GM23338 (cell line): ENCODE measurements around the gene ANKRD55. TPM values are rescaled to one million over a fixed set of nuclear protein-coding genes. Genes with fewer than 3 reads are reported as not detected.

ENCODE experiments used
- ATAC-seq: fragments of 200-7000 bp; cut with Tn5 transposase; 3 replicates; pipeline ENCODE4 v1.9.1; 2020
- DNase-seq: peaks from one replicate; pipeline ENCODE4 v3.0.0-alpha.2; 2015; ENCODE audit warnings: low spot score
- H2AFZ ChIP-seq: fragments of 200-600 bp; sonication (generic); 2 replicates; pipeline ENCODE4 v1.8.0; 2016; ENCODE audit warnings: antibody characterized with exemption, mild to moderate bottlenecking, moderate library complexity
- H3F3A ChIP-seq: fragments of 200-600 bp; sonication (generic); replicated peaks from 2 replicates; pipeline ENCODE4 v1.8.0; 2017; ENCODE audit warnings: antibody characterized with exemption, mixed run types, low read depth
- H3K27ac ChIP-seq: fragments of 200-600 bp; sonication (generic); 2 replicates; pipeline ENCODE4 v1.6.1; 2016; ENCODE audit warnings: low read depth
- H3K27me3 ChIP-seq: fragments of 200-600 bp; sonication (generic); 2 replicates; pipeline ENCODE4 v1.8.0; 2016; ENCODE audit warnings: mild to moderate bottlenecking, mixed run types, moderate library complexity; ENCODE audit not compliant: insufficient read depth
- H3K36me3 ChIP-seq: fragments of 200-600 bp; sonication (generic); 2 replicates; pipeline ENCODE4 v1.8.0; 2016; ENCODE audit warnings: mild to moderate bottlenecking; ENCODE audit not compliant: insufficient read depth
- H3K4me1 ChIP-seq: fragments of 200-600 bp; sonication (generic); 2 replicates; pipeline ENCODE4 v1.8.0; 2016; ENCODE audit warnings: mild to moderate bottlenecking, moderate library complexity; ENCODE audit not compliant: insufficient read depth
- H3K4me2 ChIP-seq: fragments of 200-600 bp; sonication (generic); 2 replicates; pipeline ENCODE4 v1.7.1; 2017; ENCODE audit warnings: mixed run types
- H3K4me3 ChIP-seq: fragments of 200-600 bp; sonication (generic); 2 replicates; pipeline ENCODE4 v1.6.1; 2016; ENCODE audit warnings: mixed run types
- H3K79me2 ChIP-seq: fragments of 200-600 bp; sonication (generic); replicated peaks from 2 replicates; pipeline ENCODE4 v1.8.0; 2017; ENCODE audit warnings: mild to moderate bottlenecking; ENCODE audit not compliant: insufficient read depth
- H3K9me2 ChIP-seq: fragments of 200-600 bp; sonication (generic); 2 replicates; pipeline ENCODE4 v1.8.0; 2017; ENCODE audit not compliant: insufficient read depth
- H4K20me1 ChIP-seq: fragments of 200-600 bp; sonication (generic); replicated peaks from 2 replicates; pipeline ENCODE4 v1.8.0; 2017; ENCODE audit warnings: mild to moderate bottlenecking; ENCODE audit not compliant: insufficient read depth
- H3K27ac Mint-ChIP-seq: 2 replicates; pipeline ENCODE4 v1.8.0; 2020; ENCODE audit warnings: inconsistent platforms, mild to moderate bottlenecking, moderate library complexity, mixed read lengths
- H3K27me3 Mint-ChIP-seq: 3 replicates; pipeline ENCODE4 v1.8.0; 2022; ENCODE audit warnings: low read depth, mild to moderate bottlenecking, moderate library complexity, mixed read lengths, inconsistent platforms; ENCODE audit not compliant: insufficient read depth, poor library complexity
- H3K36me3 Mint-ChIP-seq: 3 replicates; pipeline ENCODE4 v1.8.0; 2021; ENCODE audit warnings: low read depth, mild to moderate bottlenecking, inconsistent platforms, moderate library complexity, mixed read lengths
- H3K4me1 Mint-ChIP-seq: 3 replicates; pipeline ENCODE4 v1.8.0; 2020; ENCODE audit warnings: mild to moderate bottlenecking, inconsistent platforms, mixed read lengths
- H3K4me3 Mint-ChIP-seq: 3 replicates; pipeline ENCODE4 v1.8.0; 2021; ENCODE audit warnings: moderate library complexity, mild to moderate bottlenecking, inconsistent platforms, mixed read lengths
- H3K9me3 Mint-ChIP-seq: 3 replicates; pipeline ENCODE4 v1.8.0; 2020; ENCODE audit warnings: moderate library complexity, mild to moderate bottlenecking, inconsistent platforms, mixed read lengths
- CREB1 ChIP-seq: fragments of 250-450 bp; sonication (Bioruptor Pico); IDR thresholded peaks from 2 replicates; pipeline ENCODE4 v1.5.0; 2020; ENCODE audit warnings: low read depth, mild to moderate bottlenecking, moderate library complexity
- CTCF ChIP-seq, 2 experiments: fragments of 200-600 bp in 1 of 2; sonication (generic) in 1 of 2; conservative IDR thresholded peaks; 2 replicates each; pipeline versions ENCODE4 v1.5.1 to v1.6.1; 2016 to 2017; ENCODE audit warnings: antibody characterized with exemption in 2 of 2, low read depth in 2 of 2, mild to moderate bottlenecking in 2 of 2, moderate library complexity in 1 of 2
- ETS1 ChIP-seq: IDR thresholded peaks from 2 replicates; pipeline ENCODE4 v1.6.1; 2016; ENCODE audit warnings: antibody characterized with exemption
- EZH2 ChIP-seq: fragments of 200-600 bp; sonication (generic); IDR thresholded peaks from one replicate; pipeline ENCODE4 v1.8.0; 2017; ENCODE audit warnings: antibody characterized with exemption, mild to moderate bottlenecking, low read depth; ENCODE audit not compliant: unreplicated experiment
- EZH2phosphoT487 ChIP-seq: fragments of 200-600 bp; sonication (generic); IDR thresholded peaks from one replicate; pipeline ENCODE4 v1.8.1; 2018; ENCODE audit warnings: antibody characterized with exemption; ENCODE audit not compliant: unreplicated experiment
- JUNB ChIP-seq: IDR thresholded peaks from one replicate; pipeline ENCODE4 v1.6.1; 2016; ENCODE audit warnings: antibody characterized with exemption; ENCODE audit not compliant: unreplicated experiment
- NANOG ChIP-seq: IDR thresholded peaks from 2 replicates; pipeline ENCODE4 v1.6.1; 2016; ENCODE audit warnings: antibody characterized with exemption, borderline replicate concordance
- POLR2AphosphoS5 ChIP-seq: IDR thresholded peaks from 2 replicates; pipeline ENCODE4 v1.6.1; 2016; ENCODE audit warnings: antibody characterized with exemption, low read depth
- REST ChIP-seq: IDR thresholded peaks from one replicate; pipeline ENCODE4 v1.6.1; 2018; ENCODE audit warnings: antibody characterized with exemption; ENCODE audit not compliant: unreplicated experiment
- STAT1 ChIP-seq: IDR thresholded peaks from one replicate; pipeline ENCODE4 v1.6.1; 2016; ENCODE audit warnings: antibody characterized with exemption; ENCODE audit not compliant: unreplicated experiment
- ZNF114 ChIP-seq: fragments of 250-450 bp; sonication (Bioruptor Pico); IDR thresholded peaks from 2 replicates; pipeline ENCODE4 v1.5.0; 2020; ENCODE audit warnings: mild to moderate bottlenecking, moderate library complexity
- ZNF331 ChIP-seq: fragments of 250-450 bp; sonication (Bioruptor Pico); IDR thresholded peaks from 2 replicates; pipeline ENCODE4 v1.5.0; 2020; ENCODE audit warnings: low read depth, mild to moderate bottlenecking, moderate library complexity
- ZNF462 ChIP-seq: fragments of 250-450 bp; sonication (Bioruptor Pico); IDR thresholded peaks from 2 replicates; pipeline ENCODE4 v1.5.0; 2020; ENCODE audit warnings: mild to moderate bottlenecking, moderate library complexity
- polyA plus RNA-seq: library from polyadenylated mRNA; unstranded; fragments of >200 nt; fragmentation: Nextera tagmentation; extraction: Ambion mirVana; gene quantifications from 2 replicates; pipeline ENCODE4 v1.2.1, GENCODE V29; 2016
- total RNA-seq: library from RNA; depleted of rRNA; stranded (reverse); fragments of >200 nt; shearing (Covaris generic); gene quantifications from 2 replicates; pipeline ENCODE4 v1.2.3, GENCODE V29; 2014

ANKRD55 gene
- total and polyA plus RNA-seq, 2 experiments from 2014 or later: not detected

- peaks cover 8% of the 10 kb centered on the region; the same call in 1 of the 3 replicates for H3K9me3 Mint-ChIP-seq
- Histone ChIP-seq H3K9me2 (no peaks in the 10 kb centered on the region), H3K4me3 (no peak overlapping the region), H3K27ac (no peak overlapping the region), H3K4me1 (no peaks in the 10 kb centered on the region), H3K79me2 (no peaks in the 10 kb centered on the region), H4K20me1 (no peaks in the 10 kb centered on the region), H3K36me3 (no peaks in the 10 kb centered on the region), H3F3A (no peaks in the 10 kb centered on the region), H3K4me2 (no peak overlapping the region), H2AFZ (no peak overlapping the region), H3K27me3 (no peaks in the 10 kb centered on the region)
- H3K4me3 Mint-ChIP-seq: no peak overlapping the region
- DNase-seq (no peak), ATAC-seq (no peak)
- no peak for TF ChIP-seq REST
- no peak for TF ChIP-seq EZH2
- TF ChIP-seq ZNF331: no peak
- no peak for TF ChIP-seq ZNF462 (CRISPR knock-in tag)
- no peak for TF ChIP-seq EZH2phosphoT487
- TF ChIP-seq ZNF114 (CRISPR knock-in tag): no peak
- TF ChIP-seq STAT1: no peak
- no peak for TF ChIP-seq CREB1 (CRISPR knock-in tag)
- TF ChIP-seq ETS1: no peak
- TF ChIP-seq CTCF (conservative IDR thresholded peaks at IDR 0.05; ENCODE audit: low read depth in 2 of 2): no peak
- no peak for TF ChIP-seq POLR2AphosphoS5
- no peak for TF ChIP-seq NANOG
- TF ChIP-seq JUNB: no peak
- no peaks in the 10 kb centered on the region; the same call in 2 of the 3 replicates for H3K36me3 Mint-ChIP-seq
- no peaks in the 10 kb centered on the region for H3K27me3 Mint-ChIP-seq
- no peaks in the 10 kb centered on the region for H3K4me1 Mint-ChIP-seq
- H3K27ac Mint-ChIP-seq: no peak overlapping the region
These were observed 178.5 kb downstream of the ANKRD55 start for GRCh38 chr5:56054666-56055065.
